Neuron (in vitro differentiated cells): ENCODE data around the gene PKDREJ.

Source experiments
- H2AFZ ChIP-seq: one replicate; pipeline ENCODE4 v1.6.1; 2013; ENCODE audit warnings: low read depth, mild to moderate bottlenecking, inconsistent platforms, low read length, moderate library complexity
- H3K27me3 ChIP-seq: one replicate; pipeline ENCODE4 v1.6.1; 2013; ENCODE audit warnings: low read length; ENCODE audit not compliant: insufficient read depth
- H3K36me3 ChIP-seq: one replicate; pipeline ENCODE4 v1.6.1; 2013; ENCODE audit warnings: low read length; ENCODE audit not compliant: insufficient read depth
- H3K4me1 ChIP-seq: one replicate; pipeline ENCODE4 v1.6.1; 2013; ENCODE audit warnings: low read length; ENCODE audit not compliant: insufficient read depth
- H3K4me3 ChIP-seq: 2 replicates; pipeline ENCODE4 v1.5.1; 2013; ENCODE audit warnings: mild to moderate bottlenecking, low read length, moderate library complexity
- H3K9me3 ChIP-seq: one replicate; pipeline ENCODE4 v1.6.1; 2013; ENCODE audit warnings: low read length

PKDREJ gene

DNA sequence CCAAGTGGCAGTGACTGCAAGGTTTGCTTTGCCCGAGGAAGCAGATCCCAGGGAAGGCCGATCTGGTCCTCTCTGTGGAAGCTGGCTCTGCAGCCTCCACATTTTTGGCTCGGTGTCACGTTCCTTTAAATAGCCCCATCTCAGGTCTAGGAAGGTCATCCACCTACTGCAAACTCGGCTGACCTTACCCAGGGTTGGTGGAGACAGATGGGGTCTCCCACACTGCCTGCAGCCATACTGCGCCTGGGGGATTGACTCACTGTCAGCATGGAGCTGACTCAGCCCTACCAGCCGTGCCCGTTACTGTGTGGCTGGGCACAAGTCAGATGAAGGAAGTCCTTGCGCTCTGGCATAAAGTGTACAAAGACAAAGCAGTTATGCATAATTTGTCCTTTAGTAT lies 29.9 kb downstream of the PKDREJ start:
- Histone ChIP-seq H3K27me3 (no peaks in the 10 kb centered on the region), H3K36me3 (no peaks in the 10 kb centered on the region), H3K9me3 (no peaks in the 10 kb centered on the region), H3K4me1 (no peaks in the 10 kb centered on the region), H3K4me3 (no peak overlapping the region), H2AFZ (no peak overlapping the region)

DNA sequence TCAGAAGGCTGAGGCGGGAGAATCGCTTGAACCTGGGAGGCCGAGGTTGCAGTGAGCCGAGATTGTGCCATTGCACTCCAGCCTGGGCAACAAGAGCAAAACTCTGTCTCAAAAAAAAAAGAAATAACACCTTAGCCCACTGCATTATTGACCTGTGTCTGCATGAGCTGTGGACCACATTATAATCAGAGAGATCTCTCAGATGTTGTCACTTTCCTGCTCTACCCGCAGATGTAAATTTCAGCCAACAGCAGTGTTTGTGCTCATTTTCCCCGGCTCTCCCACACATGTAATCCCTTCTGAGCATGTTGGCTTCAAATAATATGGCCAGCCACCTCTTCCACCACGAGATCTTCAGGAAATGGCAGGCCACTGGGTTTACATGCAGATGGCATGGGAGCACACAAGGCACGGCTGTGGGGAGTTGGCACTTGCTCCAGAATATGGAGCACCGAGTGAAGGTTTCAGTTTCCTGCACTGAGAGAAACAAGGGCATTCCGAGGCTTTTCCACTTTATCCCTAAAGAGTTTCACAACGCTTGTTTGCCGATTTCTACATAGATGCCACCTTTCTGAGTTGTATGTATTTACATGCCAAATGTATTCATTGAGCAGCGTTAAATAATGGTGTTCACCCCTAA lies 32.8 kb downstream of the PKDREJ start:
- Histone ChIP-seq H3K27me3 (no peaks in the 10 kb centered on the region), H3K36me3 (no peaks in the 10 kb centered on the region), H2AFZ (no peak overlapping the region), H3K9me3 (no peaks in the 10 kb centered on the region), H3K4me1 (no peaks in the 10 kb centered on the region), H3K4me3 (no peak overlapping the region)

DNA sequence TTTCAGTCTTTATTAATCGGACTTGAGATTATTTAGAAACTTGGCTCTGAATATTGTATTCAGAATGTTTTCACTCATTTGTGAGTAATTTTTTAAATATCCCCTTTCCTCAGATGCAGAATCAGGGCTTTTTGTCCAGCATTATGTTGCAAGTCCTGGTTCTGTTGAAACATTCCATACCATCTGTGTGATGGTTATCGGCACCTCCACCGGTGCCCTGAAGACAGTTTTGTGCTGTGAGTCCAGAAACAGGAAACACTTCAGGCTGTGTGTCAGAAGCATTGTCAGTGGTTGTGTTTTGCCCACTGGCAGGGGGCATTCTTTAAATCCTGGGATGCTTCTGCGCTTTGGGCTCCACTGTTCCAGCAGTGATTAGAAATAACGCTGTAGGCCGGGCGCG lies 33.4 kb downstream of the PKDREJ start:
- Histone ChIP-seq H2AFZ (no peak overlapping the region), H3K9me3 (no peaks in the 10 kb centered on the region), H3K4me3 (no peak overlapping the region), H3K36me3 (no peaks in the 10 kb centered on the region), H3K4me1 (no peaks in the 10 kb centered on the region), H3K27me3 (no peaks in the 10 kb centered on the region)

DNA sequence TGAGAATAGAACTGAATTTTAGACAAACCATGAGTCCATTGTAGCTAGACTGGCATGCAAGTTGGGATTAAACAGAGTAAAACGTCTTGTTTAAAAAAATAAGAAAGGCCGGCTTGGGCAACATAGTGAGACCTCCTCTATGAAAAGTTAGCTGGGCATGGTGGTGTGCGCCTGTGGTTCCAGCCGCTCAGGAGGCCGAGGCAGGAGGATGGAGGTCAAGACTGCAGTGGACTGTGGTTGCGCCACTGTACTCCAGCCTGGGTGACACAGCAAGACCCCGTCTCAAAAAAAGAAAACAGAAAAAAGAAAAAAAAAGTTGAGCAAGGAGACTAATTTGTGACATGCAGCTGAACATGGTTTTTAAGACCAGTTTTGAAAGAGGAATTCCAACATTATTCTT lies 36.6 kb downstream of the PKDREJ start:
- Histone ChIP-seq H3K27me3 (no peaks in the 10 kb centered on the region), H2AFZ (no peak overlapping the region), H3K4me3 (no peak overlapping the region), H3K4me1 (no peaks in the 10 kb centered on the region), H3K9me3 (no peaks in the 10 kb centered on the region), H3K36me3 (no peaks in the 10 kb centered on the region)

DNA sequence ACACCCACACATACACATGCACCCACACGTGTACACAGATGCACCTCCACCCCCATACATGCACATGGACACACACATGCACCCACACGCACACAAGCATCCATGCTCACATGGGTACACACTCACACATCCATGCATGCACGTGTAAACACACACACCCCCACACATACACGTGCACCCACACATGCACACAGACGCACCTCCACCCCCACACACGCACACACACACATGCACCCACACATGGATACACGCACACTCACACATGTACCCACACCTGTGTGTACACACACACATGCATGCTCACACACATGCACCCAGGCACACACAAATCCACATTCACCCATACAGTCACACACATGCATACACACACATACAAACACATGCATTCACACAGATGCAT lies 37.5 kb downstream of the PKDREJ start:
- Histone ChIP-seq H3K9me3 (no peaks in the 10 kb centered on the region), H2AFZ (no peak overlapping the region), H3K36me3 (no peaks in the 10 kb centered on the region), H3K27me3 (no peaks in the 10 kb centered on the region), H3K4me1 (no peaks in the 10 kb centered on the region), H3K4me3 (no peak overlapping the region)

DNA sequence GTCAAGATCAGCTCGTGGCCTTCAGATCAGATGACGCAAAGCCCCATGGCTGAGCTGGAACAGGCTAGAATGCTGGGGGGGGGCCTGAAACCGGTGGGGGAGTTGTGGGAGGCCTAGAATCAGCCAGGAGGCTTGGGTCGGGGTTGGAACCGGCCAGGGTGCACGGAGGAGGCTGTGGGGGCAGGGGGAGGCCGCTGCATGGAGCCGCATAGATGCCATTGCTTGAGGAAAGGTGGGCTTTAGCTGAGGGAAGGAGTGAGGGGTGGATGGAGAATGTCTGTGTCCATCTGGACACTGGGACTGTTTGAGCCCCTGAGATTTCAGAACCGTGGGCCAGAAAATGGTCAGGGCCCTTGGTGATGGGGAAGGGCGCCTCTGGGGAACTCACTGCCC lies 38.2 kb downstream of the PKDREJ start:
- Histone ChIP-seq H3K9me3 (no peaks in the 10 kb centered on the region), H3K27me3 (no peaks in the 10 kb centered on the region), H3K4me3 (no peak overlapping the region), H3K4me1 (no peaks in the 10 kb centered on the region), H2AFZ (no peak overlapping the region), H3K36me3 (no peaks in the 10 kb centered on the region)

DNA sequence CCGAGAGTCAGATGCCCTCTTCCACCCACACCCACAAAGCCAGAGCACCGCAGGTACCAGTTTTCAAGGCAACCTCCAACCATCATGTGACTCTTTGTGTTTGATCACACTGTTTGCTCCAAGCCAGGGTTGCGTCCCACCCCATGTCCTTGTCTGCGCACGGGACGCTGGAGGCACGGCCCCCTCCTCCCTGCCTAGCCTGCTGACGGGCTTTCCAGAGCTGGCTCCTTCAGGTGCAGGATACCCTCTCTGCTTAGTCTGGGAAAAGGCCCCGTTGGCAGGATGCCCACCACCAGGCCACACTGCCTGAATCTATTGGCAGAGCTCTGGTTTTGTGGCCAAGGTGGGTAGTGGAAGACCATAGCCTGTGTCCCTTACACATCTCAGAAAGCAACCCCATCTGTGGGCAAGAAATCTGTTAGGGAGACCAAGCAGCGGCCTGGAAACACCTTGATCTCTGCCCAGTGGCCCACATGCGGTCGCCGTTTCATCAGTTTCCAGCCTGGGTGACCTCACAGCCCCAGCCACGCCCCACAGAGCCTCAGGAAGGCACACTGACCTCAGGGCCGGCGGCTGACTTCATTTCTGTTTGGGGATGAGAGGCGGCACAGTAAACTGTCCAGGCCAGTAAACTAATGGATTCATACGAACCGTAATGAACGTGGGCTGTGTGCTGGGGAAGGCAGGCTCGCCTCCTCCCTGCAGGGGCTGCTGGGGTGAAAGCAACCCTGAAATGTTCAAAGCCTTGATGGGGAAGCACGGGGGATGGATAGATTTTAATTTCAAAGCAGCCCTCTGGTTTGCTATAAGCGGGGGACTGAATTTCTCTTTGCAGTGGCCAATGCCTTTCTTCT lies 38.9 kb downstream of the PKDREJ start:
- H2AFZ ChIP-seq, result no peak overlapping the region
- no peaks in the 10 kb centered on the region for H3K36me3 ChIP-seq
- H3K4me3 ChIP-seq, result no peak overlapping the region
- no peaks in the 10 kb centered on the region for H3K9me3 ChIP-seq
- no peaks in the 10 kb centered on the region for H3K4me1 ChIP-seq
- no peaks in the 10 kb centered on the region for H3K27me3 ChIP-seq

DNA sequence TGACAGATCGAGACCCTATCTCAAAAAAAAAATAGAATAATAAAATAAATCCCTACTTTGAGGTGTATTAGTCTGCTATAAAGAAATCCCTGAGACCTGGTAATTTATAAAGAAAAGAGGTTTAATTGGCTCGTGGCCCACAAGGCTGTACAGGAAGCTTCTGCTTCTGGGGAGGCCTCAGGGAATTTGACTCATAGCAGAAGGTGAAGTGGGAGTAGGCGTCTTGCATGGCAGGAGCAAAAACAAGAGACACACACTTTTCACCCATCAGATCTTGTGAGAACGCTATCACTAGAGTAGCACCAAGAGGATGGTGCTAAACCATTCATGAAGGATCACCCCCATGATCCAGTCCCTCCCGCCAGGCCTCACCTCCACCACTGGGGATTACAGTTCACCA lies 42.2 kb downstream of the PKDREJ start:
- no peaks in the 10 kb centered on the region for H3K9me3 ChIP-seq
- H3K27me3 ChIP-seq, result no peaks in the 10 kb centered on the region
- H3K36me3 ChIP-seq, result no peaks in the 10 kb centered on the region
- no peaks in the 10 kb centered on the region for H3K4me1 ChIP-seq
- H3K4me3 ChIP-seq, result no peak overlapping the region
- H2AFZ ChIP-seq, result no peak overlapping the region

DNA sequence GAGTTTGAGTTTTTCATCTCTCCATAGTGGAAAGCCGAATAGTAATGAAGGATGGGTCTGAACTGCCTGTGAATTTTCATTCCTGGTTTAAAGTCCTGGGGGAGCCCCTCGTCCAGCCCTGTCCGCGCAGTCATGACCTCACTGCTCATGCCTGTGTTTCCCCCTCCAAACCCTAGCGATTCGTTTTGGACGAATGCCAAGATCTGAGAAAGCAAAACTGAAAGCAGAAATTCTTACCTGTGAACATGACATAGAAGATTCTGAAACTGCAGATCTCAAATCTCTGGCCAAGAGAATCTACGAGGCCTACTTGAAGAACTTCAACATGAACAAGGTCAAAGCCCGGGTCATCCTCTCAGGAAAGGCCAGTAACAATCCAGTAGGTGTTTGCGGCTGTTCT lies 43.5 kb downstream of the PKDREJ start:
- Histone ChIP-seq H3K4me1 (no peaks in the 10 kb centered on the region), H3K9me3 (peaks cover 2% of the 10 kb centered on the region), H2AFZ (no peak overlapping the region), H3K27me3 (no peaks in the 10 kb centered on the region), H3K4me3 (no peak overlapping the region), H3K36me3 (no peaks in the 10 kb centered on the region)

DNA sequence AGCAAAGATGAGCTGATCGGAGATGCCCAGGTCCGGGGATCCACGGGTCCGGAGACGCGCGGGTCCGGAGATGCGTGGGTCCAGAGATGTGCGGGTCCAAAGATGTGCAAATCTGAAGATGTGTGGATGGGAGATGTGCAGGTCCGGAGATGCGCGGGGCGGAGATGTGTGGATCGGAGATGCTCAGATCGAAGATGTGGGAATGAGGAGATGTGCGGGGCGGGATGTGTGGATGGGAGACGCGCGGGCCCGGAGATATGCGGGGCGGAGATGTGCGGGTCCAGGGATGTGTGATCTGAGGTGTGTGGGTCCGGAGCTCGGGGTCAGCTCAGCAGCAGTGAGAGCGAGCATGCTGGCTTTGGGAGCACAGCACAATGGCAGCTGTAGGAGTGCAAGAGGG lies 48.5 kb downstream of the PKDREJ start:
- no peak overlapping the region for H3K4me3 ChIP-seq
- no peak overlapping the region for H2AFZ ChIP-seq
- H3K27me3 ChIP-seq, result no peaks in the 10 kb centered on the region
- H3K36me3 ChIP-seq, result no peaks in the 10 kb centered on the region
- peaks cover 6% of the 10 kb centered on the region for H3K9me3 ChIP-seq
- no peaks in the 10 kb centered on the region for H3K4me1 ChIP-seq

DNA sequence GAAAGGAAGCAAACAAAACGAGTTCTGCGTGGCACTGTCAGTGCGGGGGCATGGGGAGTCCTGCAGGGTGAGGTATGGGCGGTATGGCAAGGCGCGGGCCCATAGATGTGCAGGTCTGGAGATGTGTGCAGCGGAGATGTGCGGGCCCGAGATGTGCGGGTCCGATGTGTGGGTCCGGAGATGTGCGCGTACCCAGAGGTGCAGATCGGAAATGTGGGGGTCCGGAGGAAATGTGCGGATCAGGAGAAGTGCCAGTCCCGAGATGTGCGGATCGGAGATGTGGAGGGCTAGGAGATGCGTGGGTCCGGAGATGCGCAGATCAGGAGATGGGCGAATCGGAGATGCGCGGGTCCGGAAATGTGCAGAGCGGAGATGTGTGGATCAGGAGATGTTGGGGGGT lies 49.0 kb downstream of the PKDREJ start:
- no peaks in the 10 kb centered on the region for H3K36me3 ChIP-seq
- H3K27me3 ChIP-seq, result no peaks in the 10 kb centered on the region
- H3K9me3 ChIP-seq, result peaks cover 6% of the 10 kb centered on the region
- H2AFZ ChIP-seq, result no peak overlapping the region
- no peaks in the 10 kb centered on the region for H3K4me1 ChIP-seq
- no peak overlapping the region for H3K4me3 ChIP-seq

DNA sequence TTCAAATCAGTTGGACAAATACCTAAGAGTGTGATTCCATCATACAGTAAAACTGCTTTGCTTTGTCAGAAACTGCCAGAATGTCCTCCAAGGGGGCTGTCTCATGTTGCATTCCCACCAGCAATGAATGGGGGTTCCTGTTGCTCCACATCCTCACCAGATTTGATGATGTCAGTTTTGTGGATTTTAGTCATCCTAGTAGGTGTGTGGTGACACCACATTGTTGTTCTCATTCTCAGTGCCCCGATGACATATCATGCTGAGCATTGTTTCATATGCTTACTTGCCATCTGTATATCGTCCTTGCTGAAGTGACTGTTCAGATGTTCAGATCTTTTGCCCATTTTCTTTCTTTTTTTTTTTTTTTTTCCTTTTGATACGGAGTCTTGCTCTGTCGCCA lies 50.1 kb downstream of the PKDREJ start:
- Histone ChIP-seq H2AFZ (no peak overlapping the region), H3K27me3 (no peaks in the 10 kb centered on the region), H3K9me3 (peaks cover 8% of the 10 kb centered on the region), H3K4me3 (no peak overlapping the region), H3K4me1 (no peaks in the 10 kb centered on the region), H3K36me3 (no peaks in the 10 kb centered on the region)

DNA sequence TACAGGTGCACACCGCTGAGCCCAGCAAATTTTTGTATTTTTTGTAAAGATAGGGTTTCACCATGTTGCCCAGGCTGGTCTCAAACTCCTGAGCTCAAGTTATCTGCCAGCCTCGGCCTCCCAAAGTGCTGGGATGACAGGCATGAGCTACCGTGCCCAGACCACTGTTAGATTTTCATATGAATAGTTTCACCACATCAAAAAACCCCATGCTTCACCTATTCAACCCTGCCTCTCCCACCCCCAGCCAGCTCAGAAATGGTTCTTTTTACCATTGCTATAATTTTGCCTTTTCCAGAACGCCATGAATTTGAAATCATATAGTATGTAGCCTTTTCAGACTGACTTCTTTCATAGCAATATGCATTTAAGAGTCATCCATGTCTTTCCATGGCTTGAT lies 50.9 kb downstream of the PKDREJ start:
- H3K9me3 ChIP-seq, result peaks cover 9% of the 10 kb centered on the region
- no peak overlapping the region for H2AFZ ChIP-seq
- no peaks in the 10 kb centered on the region for H3K36me3 ChIP-seq
- no peaks in the 10 kb centered on the region for H3K4me1 ChIP-seq
- no peaks in the 10 kb centered on the region for H3K27me3 ChIP-seq
- no peak overlapping the region for H3K4me3 ChIP-seq

DNA sequence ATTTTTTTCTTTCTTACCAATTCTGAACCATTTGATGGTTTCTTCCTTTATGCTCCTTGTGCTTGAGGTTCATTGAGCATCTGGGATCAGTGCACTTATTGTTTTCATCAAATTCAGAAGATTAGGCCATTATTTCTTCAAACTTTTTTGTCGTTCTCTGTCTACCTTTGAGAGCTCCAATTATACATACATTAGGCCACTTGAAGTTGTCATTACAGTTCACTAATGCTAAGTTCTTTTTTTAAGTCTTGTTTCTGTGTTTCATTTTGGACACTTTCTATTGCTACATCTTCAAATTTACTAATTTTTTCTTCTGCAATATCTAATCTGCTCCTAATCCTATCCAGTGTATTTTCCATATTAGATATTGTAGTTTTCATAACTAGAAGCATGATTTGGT lies 53.9 kb downstream of the PKDREJ start:
- Histone ChIP-seq H3K27me3 (no peaks in the 10 kb centered on the region), H3K4me3 (no peak overlapping the region), H2AFZ (no peak overlapping the region), H3K36me3 (no peaks in the 10 kb centered on the region), H3K4me1 (no peaks in the 10 kb centered on the region), H3K9me3 (peaks cover 11% of the 10 kb centered on the region)
